Activated T-cell treated with anti-CD3 and anti-CD28 coated beads for 48 hours (primary cell): ENCODE results near the gene GRAMD1A.
A peak's percentile ranks its signal among the peaks of the same experiment; 100 is the strongest.
"Not testable (repeated sequence)": the region's sequence is repeated elsewhere in the genome, so short reads cannot be mapped to it uniquely, and the experiment has no call there.

Experiments used
- DNase-seq: peaks from one replicate; pipeline ENCODE4 v3.0.0-alpha.2; 2020; ENCODE audit warnings: low read depth

GRAMD1A gene

DNA sequence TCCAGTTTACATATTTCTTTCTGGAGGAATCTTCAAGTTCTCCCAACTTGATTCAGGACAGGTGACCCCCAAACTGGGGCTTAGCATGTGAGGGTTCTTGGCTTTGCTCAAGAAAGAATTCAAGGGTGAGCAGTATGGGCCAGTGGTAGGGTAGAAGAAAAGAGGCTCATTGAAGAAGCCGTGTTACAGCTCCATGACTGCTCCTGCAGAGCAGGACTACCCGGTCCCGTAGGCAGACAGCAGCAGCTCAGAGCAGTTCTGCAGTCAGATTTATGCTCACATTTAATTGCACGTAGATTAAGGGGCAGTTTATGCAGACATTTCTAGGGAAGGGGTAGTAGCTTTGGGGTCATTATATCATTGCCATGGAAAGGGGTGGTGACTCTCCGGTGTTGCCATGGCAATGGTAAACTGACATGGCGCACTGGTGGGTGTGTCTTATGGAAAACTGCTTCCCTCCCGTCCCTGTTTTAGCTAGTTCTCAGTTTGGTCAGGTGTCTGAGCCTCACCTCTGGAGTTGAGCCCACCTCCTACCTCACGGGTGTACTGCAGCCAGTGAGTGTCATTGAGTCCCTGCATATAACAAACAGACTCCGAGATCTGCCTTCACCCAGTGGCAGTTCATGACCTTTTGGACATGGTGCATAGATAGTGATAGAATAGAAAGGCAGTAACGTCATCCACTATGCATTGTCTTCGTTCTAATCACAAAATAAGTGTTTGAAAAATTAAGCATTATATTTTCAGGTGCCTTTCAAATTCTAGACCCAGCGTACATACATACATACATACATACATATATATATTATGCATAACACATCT, 20.1 kb upstream of the GRAMD1A start:
- DNase-seq, result no peak

- DNase-seq, result no peak
These were observed 17.8 kb upstream of the GRAMD1A start for GRCh38 chr19:34982275-34982674.

DNA sequence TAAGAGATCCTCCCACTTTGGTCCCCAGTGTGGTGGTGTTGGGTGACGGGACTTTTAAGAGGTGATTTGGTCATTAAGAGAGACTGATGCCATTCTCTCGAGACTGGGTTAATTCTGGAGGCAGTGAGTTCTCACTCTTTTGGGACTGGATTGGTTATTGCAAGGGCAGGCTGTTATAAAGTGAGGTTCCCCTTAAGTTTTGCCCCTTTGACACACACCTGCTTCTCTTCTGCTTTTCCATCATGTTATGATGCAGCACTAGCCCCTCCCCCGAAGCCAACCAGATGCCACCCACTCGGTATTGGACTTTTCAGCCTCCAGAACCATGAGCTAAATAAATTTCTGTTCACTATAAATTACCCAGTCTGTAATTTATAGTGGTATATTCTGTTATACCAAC, 16.3 kb upstream of the GRAMD1A start:
- no peak for DNase-seq

DNA sequence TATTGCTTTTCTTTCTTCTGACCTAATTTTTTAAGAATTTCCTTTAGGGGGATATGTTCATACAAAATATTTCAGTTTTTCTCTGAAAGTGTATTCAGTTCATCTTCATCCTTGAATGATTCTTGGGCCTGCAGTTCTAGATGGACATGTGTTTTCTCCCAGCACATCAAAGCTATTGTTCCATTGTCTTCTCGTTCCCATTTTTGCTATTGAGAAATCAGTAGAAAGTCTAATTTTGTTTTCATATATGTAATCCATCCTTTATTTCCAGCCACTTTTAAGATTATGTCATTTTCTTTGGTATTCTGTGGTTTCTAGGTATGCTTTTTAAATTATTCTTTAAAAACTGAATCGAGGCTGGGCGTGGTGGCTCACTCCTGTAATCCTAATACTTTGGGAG, 15.8 kb upstream of the GRAMD1A start:
- DNase-seq, result no peak

- DNase-seq, result no peak
These were observed 14.7 kb upstream of the GRAMD1A start for GRCh38 chr19:34985249-34986022.

DNA sequence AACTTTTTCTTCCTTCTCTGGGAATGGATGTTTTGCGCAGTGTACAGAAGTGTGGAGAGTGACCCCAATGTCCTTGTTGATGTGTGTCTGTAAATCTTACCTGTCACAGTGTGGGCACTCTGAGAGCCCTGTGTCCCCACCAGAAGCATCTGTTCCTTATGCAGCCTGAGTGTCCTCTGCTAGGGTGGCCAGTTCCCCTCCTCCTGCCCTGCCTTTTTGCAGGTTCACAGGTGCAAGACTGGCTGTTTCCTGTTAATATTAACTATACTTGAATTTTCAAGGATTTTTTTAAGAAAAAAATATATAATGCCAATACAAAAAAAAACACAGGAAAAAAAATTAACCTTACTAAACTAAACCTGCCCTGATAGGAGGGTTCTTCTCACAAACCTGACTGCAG, 12.0 kb upstream of the GRAMD1A start:
- DNase-seq, result no peak

DNA sequence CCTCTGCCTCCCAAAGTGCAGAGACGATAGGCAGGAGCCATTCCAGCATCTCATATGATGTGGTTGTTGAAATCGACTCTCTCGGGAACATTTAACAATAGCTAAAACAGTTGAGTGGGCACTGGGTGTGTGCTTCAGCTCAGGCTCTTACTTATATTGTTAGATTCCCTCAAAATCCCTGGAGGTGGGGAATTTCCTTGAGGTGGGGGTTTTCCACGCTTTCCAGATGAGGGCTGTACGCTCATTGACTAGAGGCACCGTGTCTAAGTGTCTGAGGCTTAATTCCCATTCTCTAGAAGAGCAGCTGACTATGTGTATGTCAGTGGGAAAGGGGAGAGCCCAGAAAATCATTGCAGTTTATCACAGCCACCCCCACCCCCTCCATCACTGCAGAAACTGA, 10.8 kb upstream of the GRAMD1A start:
- no peak for DNase-seq

DNA sequence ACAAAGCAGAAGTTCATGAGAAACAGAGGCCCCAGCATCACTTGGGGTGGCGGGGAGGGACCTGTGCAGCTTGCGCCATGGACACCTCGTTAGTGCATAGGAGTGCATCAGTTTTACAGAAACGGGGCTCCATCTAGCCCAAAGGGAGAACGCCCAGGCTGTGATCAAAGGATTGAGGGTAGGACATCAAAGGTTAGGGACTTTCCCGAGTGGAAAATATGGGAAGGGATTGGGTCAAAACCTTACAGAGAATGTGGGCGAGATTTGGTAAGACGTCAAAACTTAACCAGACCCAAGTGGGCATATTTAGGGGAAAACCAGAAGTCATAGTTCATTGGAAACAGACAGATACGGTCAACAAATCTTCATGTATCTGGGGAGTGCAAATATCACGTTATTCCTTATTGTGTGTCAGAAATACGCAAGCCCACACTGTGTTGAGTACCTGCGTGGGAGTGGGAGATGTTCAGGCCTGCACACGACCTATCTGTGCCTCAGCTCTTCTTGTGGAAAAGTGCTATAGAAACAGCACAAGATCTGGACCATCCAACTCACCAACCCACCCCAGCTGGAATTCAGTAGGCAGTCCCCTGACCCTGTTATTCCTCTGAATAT, 9.4 kb upstream of the GRAMD1A start:
- DNase-seq, result peak; percentile 58

- no peak for DNase-seq
These were observed 8.4 kb upstream of the GRAMD1A start for GRCh38 chr19:34991542-34992333.

DNA sequence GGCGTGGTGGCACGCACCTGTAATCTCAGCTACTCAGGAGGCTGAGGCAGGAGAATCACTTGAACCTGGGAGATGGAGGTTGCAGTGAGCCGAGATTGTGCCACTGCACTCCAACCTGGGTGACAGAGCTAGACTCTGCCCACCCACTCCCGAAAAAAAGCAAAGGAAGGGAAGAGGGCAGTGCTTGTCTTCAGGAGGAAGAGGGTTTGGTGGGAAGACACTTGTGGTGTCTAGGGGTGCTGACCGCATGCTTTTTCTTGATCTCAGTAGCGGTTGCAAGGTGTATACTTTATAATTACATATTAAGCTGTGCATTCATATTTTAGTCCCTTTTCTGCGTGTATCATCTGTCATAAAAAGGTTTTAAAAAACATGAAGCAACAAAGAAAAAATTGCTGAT, 7.5 kb upstream of the GRAMD1A start:
- not testable (repeated sequence) for DNase-seq

DNA sequence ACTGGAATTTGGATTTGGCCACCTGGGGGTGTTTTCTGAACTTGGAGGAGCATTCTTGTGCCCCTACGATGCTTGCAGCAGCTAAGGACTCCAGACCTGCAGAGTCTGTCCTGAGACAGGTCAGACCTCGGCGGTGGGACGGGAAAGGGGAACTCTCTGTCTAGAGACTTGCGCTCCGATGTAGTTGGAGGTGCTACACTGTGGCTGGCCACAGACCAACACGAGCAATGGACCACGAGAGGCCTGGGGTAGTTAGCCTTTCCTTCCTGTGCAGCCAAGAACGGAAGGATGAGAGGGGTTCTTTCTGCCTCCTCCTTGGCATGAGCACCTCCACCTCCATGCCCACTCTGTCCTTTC, 5.9 kb upstream of the GRAMD1A start:
- no peak for DNase-seq

- no peak for DNase-seq
These were observed 5.2 kb upstream of the GRAMD1A start for GRCh38 chr19:34994643-34995541.

DNA sequence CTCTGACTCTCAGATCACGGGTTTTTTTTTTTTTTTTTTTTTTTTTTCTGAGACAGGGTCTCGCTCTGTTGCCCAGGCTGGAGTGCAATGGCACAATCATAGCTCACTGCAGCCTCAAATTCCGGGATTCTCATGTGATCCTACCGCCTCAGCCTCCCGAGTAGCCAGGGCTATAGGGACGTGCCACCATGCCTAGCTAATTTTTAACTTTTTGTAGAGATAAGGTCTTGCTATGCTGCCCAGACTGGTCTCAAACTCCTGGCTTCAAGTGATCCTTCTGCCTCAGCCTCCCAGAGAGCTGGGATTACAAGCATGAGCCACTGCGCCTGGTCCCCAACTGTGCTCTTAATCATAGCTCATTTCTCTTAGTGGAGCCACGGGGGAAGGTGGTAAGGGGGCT, 4.6 kb upstream of the GRAMD1A start:
- DNase-seq, result no peak

DNA sequence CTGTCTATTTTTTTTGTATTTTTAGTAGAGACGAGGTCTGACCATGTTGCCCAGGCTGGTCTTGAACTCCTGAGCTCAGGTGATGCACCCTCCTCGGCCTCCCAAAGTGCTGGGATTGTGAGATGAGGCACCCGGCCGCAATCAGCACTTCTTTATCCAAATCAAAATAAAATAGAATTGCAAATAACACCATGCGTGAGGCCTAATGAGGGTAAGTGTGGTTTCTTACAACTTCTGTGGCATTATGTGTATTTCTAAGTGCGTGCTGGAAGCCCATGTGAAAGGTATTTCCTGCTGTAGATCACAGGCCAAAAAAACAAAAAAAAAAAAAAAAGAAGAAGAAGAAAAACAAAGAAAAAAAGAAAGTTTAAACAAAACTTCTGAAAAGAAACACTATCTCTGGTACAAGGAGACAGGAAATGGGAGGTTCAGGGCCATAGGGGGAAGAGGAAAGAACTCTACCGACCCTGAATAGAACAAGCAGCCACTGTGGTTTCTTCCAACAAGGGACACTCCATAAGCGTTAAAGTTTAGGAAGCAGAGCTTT, 3.0 kb upstream of the GRAMD1A start:
- DNase-seq, result no peak

DNA sequence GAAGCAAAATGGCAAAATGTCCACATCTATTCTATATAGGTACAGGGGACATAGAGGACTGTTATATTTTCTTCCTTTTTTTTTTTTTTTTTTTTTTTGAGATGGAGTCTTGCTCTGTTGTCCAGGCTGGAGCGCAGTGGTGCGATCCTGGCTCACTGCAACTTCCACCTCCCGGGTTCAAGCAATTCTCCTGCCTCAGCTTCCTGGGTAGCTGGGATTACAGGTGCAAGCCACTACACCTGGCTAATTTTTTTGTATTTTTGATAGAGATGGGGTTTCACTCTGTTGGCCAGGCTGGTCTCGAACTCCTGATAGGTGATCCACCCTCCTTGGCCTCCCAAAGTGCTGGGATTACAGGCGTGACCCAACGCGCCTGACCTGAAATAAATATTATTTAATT, 1.9 kb upstream of the GRAMD1A start:
- DNase-seq, result not testable (repeated sequence)

GRCh38 chr19:34998777-34999497, 1.2 kb upstream of the GRAMD1A start:
- DNase-seq, result no peak

GRCh38 chr19:35000338-35000646, 169 bp downstream of the GRAMD1A start:
- DNase-seq, result no peak

DNA sequence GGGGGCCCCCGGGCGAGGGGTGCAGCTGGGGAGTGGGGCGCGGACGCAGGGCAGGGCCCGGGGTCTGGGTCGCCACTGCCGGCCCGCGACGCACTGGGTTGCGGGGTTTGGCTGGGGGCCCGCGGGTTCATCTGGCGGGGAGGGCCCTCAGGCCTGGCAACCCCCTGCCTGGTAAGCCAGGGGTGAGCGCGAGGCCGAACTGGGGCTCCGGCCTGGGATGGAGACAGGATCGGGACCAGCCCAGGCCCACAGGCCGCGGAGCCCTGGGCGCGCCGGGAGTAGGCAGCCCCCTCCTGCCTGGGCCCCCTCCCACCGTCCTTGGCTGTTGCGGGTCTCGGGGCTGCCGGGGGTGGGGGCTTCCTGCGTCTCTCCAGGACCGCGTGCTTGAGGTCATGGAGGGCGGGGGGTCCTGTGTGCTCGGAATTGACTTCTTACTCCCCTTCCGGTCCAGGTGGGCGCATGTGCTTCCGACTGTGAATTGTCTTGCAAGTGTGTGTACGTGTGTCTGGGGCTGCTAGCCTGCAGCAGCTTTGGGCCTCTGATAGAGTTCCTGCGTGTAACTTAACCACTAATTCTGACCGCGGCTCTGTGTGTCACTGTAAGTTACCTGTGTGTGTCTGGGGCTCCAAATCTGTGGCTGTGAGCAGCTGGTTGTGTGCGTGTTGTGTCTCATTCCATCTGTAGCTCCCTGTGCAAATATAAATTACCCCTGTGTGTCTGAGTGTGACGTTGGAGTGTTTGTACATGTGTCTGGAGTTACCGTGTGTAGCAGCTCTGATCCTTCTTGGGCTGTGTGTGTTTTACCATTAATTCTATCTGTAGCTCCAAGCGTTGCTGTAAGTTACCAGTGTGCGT, 751 bp downstream of the GRAMD1A start:
- DNase-seq, result peak; percentile 53

DNA sequence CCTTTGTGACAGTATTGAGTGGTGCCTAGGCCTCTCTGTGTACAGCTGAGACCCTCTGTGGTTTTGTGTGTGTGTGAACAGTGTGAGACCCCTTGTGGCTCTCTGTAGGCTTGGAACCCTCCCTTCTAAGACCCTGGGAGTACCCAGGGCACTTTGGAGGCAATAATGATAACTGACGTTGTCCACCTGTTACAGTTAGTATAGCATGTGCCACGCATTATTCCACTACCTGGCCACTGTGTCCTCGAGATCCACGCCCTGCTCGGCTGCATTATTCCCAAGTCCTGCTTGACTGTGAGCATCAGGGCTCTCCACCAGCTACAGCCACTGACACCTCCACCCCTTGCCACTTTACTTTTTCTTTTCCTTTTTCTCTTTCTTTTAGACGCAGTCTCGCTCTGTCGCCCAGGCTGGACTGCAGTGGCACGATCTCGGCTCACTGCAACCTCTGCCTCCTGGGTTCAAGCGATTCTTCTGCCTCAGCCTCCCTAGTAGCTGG, 2.0 kb downstream of the GRAMD1A start:
- no peak for DNase-seq
